GM12873 (cell line): Measurements from ENCODE around the gene TOX3.

Experiments
- TF ChIP-seq, protein P1 (sequence below): IDR thresholded peaks from 2 replicates; pipeline ENCODE4 v1.5.1; 2012; ENCODE audit warnings: low read depth, mild to moderate bottlenecking, moderate library complexity, low read length, control low read depth; ENCODE audit not compliant: insufficient read depth; ENCODE audit errors: missing control alignments

TOX3 gene

DNA sequence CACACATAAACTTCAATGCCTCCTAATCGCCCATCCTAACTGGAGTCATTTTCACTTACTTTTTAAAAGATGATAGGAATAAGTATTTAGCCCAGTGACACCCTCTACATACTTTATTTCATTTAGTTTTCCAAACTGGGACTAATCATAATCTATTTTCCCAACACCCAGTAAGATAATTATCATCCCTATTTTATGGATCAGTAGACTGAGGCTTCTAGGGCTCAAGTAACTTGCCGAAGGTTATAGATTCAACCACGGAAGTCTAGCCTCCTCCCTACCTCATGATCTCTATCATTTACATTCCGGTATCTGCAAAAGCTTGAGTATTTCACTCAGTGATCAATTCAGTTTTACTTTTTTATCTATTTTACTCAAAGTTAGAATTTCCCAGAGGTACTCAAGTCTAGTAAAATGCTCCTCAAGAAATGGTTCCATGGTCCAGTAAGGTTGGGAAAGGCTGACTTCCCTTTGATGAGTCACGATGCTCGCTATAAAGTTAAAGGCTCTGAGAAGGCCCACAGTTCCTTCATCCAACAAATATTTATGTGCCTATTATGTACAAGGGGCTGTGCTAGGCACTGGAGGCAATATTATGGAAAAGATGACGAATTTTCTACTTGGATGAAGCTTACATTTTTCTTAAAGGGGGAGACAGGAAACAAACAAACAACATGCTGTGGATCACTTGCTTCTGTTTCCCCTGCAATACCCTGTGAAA lies 75.1 kb downstream of the TOX3 start:
- TF ChIP-seq, protein P1, sequence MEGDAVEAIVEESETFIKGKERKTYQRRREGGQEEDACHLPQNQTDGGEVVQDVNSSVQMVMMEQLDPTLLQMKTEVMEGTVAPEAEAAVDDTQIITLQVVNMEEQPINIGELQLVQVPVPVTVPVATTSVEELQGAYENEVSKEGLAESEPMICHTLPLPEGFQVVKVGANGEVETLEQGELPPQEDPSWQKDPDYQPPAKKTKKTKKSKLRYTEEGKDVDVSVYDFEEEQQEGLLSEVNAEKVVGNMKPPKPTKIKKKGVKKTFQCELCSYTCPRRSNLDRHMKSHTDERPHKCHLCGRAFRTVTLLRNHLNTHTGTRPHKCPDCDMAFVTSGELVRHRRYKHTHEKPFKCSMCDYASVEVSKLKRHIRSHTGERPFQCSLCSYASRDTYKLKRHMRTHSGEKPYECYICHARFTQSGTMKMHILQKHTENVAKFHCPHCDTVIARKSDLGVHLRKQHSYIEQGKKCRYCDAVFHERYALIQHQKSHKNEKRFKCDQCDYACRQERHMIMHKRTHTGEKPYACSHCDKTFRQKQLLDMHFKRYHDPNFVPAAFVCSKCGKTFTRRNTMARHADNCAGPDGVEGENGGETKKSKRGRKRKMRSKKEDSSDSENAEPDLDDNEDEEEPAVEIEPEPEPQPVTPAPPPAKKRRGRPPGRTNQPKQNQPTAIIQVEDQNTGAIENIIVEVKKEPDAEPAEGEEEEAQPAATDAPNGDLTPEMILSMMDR: no peak

DNA sequence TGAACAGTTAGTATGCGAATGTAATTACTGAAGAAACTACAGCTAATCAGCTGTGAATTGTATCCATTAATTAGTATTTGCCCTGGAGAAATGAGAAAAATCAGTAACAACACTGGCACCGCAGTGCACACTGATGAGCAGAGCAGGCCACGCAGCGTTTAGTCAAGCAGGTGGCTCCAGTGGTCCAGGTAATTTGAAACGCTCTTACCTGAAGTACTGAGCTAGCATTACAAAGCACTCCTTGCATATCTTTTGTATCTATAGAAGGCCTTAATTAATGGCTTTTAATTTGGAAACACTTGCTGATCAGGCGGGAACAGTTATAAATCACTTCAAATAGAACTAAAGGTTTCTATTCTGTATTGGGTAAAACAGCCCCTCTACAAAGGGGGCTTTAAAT lies 76.4 kb downstream of the TOX3 start:
- TF ChIP-seq, protein P1: no peak

DNA sequence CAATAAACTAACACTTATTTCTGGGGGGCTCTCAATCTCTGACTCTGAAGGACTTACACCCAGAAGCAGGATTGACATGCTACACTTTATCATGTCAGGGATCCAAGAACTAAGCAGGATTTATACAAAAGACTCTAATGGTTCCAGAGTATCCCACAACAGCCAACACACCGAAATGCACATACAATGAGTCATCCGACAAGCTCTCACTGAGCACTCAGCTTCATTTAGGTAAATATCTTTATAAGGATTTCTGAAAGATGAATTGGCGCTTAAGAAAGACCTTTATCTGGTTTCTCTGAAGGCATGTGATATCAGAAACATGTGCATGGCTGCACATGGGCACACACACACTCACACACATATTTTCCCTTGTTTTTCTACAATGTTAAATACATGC lies 77.2 kb downstream of the TOX3 start:
- TF ChIP-seq, protein P1: no peak

DNA sequence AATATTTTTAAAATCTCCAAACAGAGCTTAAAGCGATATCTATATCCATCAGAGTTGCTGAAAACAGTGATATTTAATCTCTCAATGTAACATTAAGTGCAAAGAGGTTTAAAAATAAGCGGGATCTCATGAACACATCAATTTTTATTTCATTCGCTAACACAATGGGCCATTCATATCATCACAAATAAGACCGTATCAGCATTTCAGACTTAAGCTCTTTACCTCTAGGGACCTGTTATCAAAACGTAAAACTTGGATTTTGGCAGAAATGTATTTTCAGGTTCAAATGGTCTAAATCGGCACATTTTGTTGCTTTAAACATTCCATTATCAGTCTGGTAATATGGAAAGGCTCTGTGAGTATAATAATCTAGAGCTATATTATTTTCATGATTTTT lies 77.9 kb downstream of the TOX3 start:
- TF ChIP-seq, protein P1: no peak

DNA sequence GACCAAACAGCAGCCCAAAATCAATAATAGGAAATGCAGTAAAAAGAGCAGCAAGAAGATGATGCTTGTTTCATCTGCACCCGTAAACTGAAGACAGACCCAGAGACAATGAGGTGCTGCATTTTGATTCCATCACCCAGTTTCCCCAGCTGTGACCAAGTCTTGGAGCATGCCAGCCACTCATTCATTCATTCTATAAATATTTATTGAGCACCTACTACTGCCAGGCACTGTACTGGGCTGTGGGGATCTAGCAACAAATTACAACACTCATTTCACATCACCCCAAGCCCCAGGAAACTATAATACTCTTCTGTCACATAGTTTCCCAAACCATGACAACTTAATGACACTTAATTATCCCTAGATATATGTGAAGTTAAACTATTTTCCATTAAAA lies 79.2 kb downstream of the TOX3 start:
- TF ChIP-seq, protein P1: no peak

DNA sequence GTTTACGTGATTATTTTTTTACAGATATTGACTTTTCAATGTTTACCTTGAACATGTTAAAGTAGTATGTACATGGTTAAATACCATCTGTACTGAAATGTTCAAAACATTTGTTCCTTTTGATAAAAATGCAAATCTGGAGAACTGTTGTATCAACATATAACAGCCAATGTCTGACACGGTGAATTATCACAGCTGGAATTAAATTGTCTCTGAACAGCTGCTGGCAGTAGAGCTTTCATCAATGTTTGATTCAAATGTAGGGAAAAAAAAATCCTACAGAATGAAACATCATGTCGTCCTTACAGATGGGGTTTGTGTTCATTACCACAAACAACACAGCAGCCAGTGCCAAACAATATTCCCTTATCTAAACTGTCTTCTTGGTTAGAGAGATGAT lies 79.9 kb downstream of the TOX3 start:
- TF ChIP-seq, protein P1: no peak

DNA sequence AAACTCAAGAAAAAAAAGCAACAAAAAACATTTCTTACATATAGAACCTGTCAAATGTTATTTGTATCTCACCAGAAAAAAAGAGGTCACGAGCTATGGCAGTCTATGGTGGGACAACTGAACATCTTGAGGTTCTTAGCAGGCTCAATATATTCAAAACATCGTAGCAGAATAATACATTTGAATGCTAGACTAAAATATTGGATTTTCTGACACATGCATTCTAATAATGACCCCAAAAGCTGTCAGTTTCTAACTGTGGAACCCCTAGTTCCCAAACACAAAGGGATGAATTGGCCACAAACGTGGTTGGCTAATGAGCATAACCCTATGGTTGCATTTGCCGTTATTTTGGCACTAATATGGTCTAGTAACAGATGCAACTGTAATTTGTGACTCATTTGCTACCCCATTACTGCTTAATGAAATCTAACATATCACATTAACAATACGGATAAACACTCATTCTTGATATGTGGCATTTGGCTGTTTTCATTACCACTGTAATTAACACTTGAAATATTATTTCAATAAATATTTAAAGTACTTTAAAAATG lies 81.2 kb downstream of the TOX3 start:
- TF ChIP-seq, protein P1: no peak
